ENCODE results near the gene IER3IP1.

IER3IP1 gene

GRCh38 chr18:47118981-47119380, 57.2 kb downstream of the IER3IP1 start:
- H3K9me3 ChIP-seq (ENCODE audit: control insufficient read depth, insufficient read depth, low read depth, low read length): no peaks in the 10 kb centered on the region
- no peak overlapping the region for H3K4me3 ChIP-seq (ENCODE audit: low read depth, low read length)
- H3K36me3 ChIP-seq (ENCODE audit: control insufficient read depth, insufficient read depth, low read length): peaks cover 10% of the 10 kb centered on the region
- peaks cover 6% of the 10 kb centered on the region for H3K4me1 ChIP-seq (ENCODE audit: control insufficient read depth, insufficient read depth, low read length)
- H3K27me3 ChIP-seq (ENCODE audit: control insufficient read depth, insufficient read depth, low read length): no peaks in the 10 kb centered on the region
- H3K9ac ChIP-seq (ENCODE audit: low read length): no peak overlapping the region
- no peak overlapping the region for H3K27ac ChIP-seq (ENCODE audit: low read depth, low read length)

DNA sequence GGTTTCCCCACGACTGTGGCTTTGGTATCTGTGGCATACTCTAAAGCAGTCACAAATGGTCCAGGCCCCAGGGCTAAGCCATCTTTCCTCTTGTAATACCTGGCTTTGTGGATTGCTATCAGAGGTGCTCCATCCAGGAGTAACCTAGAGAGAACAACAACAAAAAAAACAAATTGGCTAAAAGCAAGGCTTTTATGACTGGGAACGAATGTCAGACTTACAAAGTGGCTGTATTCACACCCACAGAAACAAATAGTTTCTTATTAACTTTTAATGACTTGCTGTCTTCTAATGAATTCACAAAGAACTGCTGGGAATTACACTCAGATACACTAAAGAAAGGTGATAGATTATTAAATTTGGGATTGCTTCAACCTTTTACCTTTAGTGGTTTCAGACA, 61.0 kb downstream of the IER3IP1 start:
- Histone ChIP-seq H3K9ac (ENCODE audit: low read length) (no peak overlapping the region), H3K4me1 (ENCODE audit: control insufficient read depth, insufficient read depth, low read length) (peaks cover 14% of the 10 kb centered on the region), H3K4me3 (ENCODE audit: low read depth, low read length) (no peak overlapping the region), H3K27me3 (ENCODE audit: control insufficient read depth, insufficient read depth, low read length) (no peaks in the 10 kb centered on the region), H3K36me3 (ENCODE audit: control insufficient read depth, insufficient read depth, low read length) (peaks cover 26% of the 10 kb centered on the region), H3K9me3 (ENCODE audit: control insufficient read depth, insufficient read depth, low read depth, low read length) (no peaks in the 10 kb centered on the region), H3K27ac (ENCODE audit: low read depth, low read length) (no peak overlapping the region)

DNA sequence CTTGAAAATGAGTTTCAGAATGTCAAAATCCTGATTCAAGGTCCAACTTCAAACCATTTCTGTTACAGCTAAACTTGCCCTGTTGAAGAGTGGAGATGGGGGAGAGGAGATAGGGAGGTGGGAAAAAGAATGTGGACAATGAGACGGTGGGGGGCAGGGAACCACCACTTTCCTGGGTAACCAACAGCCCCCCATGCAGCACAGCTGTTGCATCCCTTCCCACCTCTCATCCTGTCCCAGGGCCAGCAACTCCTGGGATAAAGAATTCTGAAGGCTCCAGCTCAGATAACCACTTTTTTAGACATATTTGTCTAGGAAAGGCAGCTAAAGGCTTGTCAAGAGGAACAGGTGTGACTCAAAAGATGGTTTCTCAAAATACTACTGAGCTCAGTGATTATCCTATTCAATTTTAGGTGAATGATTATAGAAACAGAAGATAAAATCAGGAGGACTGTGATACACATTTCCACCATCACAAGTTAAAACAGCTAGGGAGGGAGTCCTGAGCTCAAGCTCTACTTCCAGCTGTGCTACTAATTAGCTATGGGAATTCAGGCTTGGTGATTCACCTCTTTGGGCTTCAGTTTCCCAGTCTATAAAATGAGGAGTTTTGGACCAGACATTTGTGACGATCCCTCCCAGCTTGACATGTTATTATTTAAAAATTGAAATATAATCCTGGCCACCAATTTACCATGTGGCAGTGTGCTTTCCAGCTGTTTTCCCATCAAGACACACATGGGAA, 62.2 kb downstream of the IER3IP1 start:
- peaks cover 26% of the 10 kb centered on the region for H3K36me3 ChIP-seq (ENCODE audit: control insufficient read depth, insufficient read depth, low read length)
- H3K9me3 ChIP-seq (ENCODE audit: control insufficient read depth, insufficient read depth, low read depth, low read length): no peaks in the 10 kb centered on the region
- no peaks in the 10 kb centered on the region for H3K27me3 ChIP-seq (ENCODE audit: control insufficient read depth, insufficient read depth, low read length)
- no peak overlapping the region for H3K9ac ChIP-seq (ENCODE audit: low read length)
- H3K4me3 ChIP-seq (ENCODE audit: low read depth, low read length): peak overlapping the region; percentile 13; the same call in 1 of the 2 replicates
- H3K4me1 ChIP-seq (ENCODE audit: control insufficient read depth, insufficient read depth, low read length): peaks cover 14% of the 10 kb centered on the region
- H3K27ac ChIP-seq (ENCODE audit: low read depth, low read length): no peak overlapping the region

GRCh38 chr18:47110492-47111274, 65.5 kb downstream of the IER3IP1 start:
- Histone ChIP-seq H3K36me3 (ENCODE audit: control insufficient read depth, insufficient read depth, low read length) (peaks cover 53% of the 10 kb centered on the region), H3K27ac (ENCODE audit: low read depth, low read length) (no peak overlapping the region)

DNA sequence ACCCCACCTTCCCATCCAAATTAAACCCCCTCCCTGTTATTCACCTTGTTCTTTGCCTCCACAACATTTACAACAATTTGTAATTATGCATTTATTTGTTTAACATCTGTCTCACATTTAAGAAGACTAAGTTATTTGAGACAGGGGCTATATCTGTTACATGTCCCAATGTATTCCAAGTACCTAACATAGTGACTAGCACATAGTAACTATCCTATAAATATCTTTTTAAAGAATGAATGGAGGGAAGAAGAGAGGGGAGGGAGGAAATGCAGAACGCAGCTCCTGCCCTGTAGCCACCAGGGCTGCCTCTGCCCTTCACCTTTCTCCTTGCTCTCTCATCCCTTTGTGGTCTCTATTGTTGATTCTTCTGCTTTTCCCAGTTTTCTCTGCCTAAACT, 66.4 kb downstream of the IER3IP1 start:
- Histone ChIP-seq H3K9ac (ENCODE audit: low read length) (no peak overlapping the region), H3K27ac (ENCODE audit: low read depth, low read length) (no peak overlapping the region), H3K36me3 (ENCODE audit: control insufficient read depth, insufficient read depth, low read length) (peaks cover 53% of the 10 kb centered on the region), H3K4me3 (ENCODE audit: low read depth, low read length) (no peak overlapping the region), H3K9me3 (ENCODE audit: control insufficient read depth, insufficient read depth, low read depth, low read length) (no peaks in the 10 kb centered on the region), H3K4me1 (ENCODE audit: control insufficient read depth, insufficient read depth, low read length) (peaks cover 14% of the 10 kb centered on the region), H3K27me3 (ENCODE audit: control insufficient read depth, insufficient read depth, low read length) (no peaks in the 10 kb centered on the region)

More at GRCh38 chr18:47110492-47111274, 65.5 kb downstream of the IER3IP1 start:
- Histone ChIP-seq H3K9ac (ENCODE audit: low read length) (no peak overlapping the region), H3K4me3 (ENCODE audit: low read depth, low read length) (no peak overlapping the region), H3K4me1 (ENCODE audit: control insufficient read depth, insufficient read depth, low read length) (peaks cover 14% of the 10 kb centered on the region), H3K9me3 (ENCODE audit: control insufficient read depth, insufficient read depth, low read depth, low read length) (no peaks in the 10 kb centered on the region), H3K27me3 (ENCODE audit: control insufficient read depth, insufficient read depth, low read length) (no peaks in the 10 kb centered on the region)

DNA sequence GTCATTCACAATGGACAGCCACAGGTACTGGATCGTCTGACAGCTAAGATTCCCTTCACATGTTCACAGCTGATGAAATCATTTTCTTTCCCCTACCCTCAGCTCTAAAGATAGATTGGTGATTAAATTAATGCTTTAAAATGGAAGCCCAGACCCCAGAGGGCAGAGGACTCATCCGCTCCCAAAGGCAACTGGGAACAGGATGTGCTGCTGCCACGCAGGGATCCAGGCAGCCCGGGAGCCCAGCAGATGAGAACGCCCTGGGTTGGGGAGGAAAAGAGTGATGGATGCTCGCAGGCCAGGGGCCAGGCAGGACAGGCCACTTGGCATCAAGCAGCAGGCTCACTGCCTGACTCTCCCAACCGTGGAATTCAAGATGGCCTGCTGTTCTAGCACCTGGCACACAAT, 67.2 kb downstream of the IER3IP1 start:
- Histone ChIP-seq H3K36me3 (ENCODE audit: control insufficient read depth, insufficient read depth, low read length) (peaks cover 60% of the 10 kb centered on the region), H3K4me3 (ENCODE audit: low read depth, low read length) (no peak overlapping the region), H3K9me3 (ENCODE audit: control insufficient read depth, insufficient read depth, low read depth, low read length) (no peaks in the 10 kb centered on the region), H3K27me3 (ENCODE audit: control insufficient read depth, insufficient read depth, low read length) (no peaks in the 10 kb centered on the region), H3K27ac (ENCODE audit: low read depth, low read length) (no peak overlapping the region), H3K4me1 (ENCODE audit: control insufficient read depth, insufficient read depth, low read length) (peaks cover 8% of the 10 kb centered on the region), H3K9ac (ENCODE audit: low read length) (no peak overlapping the region)

DNA sequence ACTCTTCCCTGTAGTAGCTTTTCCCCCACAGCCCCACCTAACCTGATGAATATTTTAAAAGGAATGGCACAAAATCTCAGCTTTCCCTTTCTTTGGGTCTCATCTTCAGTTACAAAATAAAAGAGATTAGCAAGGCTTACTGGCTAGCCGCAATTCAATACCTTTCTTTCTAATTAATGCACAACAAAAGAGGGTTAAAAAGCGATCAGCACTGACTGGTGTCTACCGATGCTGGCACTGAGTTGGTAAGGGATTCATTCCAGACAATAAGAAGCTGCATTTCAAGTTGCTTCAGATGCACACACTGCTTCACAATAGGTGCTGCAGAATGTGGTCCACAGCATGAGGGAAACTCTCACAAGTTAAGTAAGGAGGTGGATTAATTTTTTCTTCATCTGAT, 67.8 kb downstream of the IER3IP1 start:
- Histone ChIP-seq H3K27me3 (ENCODE audit: control insufficient read depth, insufficient read depth, low read length) (no peaks in the 10 kb centered on the region), H3K4me3 (ENCODE audit: low read depth, low read length) (no peak overlapping the region), H3K9me3 (ENCODE audit: control insufficient read depth, insufficient read depth, low read depth, low read length) (no peaks in the 10 kb centered on the region), H3K36me3 (ENCODE audit: control insufficient read depth, insufficient read depth, low read length) (peaks cover 60% of the 10 kb centered on the region), H3K9ac (ENCODE audit: low read length) (no peak overlapping the region), H3K4me1 (ENCODE audit: control insufficient read depth, insufficient read depth, low read length) (peaks cover 2% of the 10 kb centered on the region), H3K27ac (ENCODE audit: low read depth, low read length) (no peak overlapping the region)

All from HUES6 (cell line).